CD4-positive, alpha-beta T cell treated with Interleukin-21 for 1 hour (primary cell): ENCODE measurements around the gene OGT.
"Not testable (repeated sequence)": the region's sequence is repeated elsewhere in the genome, so short reads cannot be mapped to it uniquely, and the experiment has no call there.

Experiments used
- DNase-seq: peaks from one replicate; pipeline ENCODE4 v3.0.0-alpha.2; 2020

Gene OGT

DNA sequence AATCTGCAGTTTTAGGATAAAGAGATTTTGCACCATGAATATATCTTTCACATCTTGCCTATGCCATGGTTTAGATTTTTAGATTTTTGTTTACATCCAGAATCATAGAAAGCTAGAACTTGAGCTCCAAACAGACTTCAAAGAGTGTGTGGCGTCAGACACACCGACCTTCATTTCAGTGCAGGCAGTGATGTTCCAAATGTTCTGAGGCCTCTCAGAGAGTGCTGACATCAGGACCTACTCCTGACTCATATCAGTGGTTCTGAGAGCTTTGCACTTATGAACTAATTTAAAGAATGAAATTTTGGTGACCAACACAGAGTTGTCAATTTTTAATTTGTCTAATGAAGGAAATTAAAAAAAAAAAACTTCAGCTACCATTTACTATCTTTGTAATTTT, 67.1 kb downstream of the OGT start:
- DNase-seq, result no peak

DNA sequence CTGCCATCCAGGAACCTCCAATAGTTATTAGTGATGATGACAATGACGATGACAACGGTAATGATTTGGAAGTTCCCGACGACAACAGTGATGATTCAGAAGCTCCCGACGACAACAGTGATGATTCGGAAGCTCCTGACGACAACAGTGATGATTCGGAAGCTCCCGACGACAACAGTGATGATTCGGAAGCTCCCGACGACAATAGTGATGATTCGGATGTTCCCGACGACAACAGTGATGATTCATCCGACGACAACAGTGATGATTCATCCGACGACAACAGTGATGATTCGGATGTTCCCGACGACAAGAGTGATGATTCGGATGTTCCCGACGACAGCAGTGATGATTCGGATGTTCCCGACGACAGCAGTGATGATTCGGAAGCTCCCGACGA, 70.7 kb downstream of the OGT start:
- no peak for DNase-seq

DNA sequence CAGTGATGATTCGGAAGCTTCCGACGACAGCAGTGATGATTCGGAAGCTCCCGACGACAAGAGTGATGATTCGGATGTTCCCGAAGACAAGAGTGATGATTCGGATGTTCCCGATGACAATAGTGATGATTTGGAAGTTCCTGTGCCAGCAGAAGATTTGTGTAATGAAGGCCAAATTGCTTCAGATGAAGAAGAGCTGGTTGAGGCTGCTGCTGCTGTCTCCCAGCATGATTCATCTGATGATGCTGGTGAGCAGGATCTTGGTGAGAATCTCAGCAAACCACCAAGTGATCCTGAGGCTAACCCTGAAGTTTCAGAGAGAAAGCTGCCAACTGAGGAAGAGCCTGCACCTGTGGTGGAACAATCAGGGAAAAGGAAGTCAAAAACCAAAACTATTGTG, 71.2 kb downstream of the OGT start:
- no peak for DNase-seq

DNA sequence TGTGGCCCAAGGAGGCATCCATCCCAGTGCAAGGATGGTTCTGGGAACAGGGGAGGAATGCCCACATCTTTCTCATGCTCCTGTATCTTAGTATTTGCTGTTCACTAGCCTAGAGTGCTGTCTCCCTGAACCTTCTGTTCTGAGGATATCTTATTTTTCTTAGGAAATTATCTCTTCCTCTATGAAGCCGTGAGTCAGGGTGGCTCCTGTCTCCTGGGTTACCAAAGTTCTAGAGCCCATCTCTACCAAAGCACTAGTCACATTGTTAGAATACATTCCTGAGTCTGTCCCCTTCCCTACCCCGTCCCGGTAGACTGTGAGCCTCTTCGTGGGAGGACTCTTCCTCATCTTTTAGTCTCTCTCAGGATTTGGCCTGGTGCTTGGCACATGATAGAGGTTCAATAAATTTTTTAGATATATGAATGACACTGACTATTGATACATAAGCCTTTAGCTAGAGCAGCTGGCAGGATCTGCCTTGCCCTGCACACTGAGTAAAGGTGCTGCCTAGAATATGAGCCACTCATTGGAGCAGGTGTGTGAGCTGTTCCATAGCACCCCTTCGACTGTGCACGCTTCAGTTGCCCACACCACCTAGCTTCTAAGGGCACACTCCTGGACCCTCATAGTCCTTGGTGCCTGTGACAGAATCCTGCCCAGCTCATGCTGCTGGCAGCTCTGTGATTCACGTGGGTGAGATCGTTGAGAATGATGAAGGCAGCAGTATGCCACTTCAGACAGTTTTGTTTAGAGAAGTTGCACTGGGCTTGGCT, 72.1 kb downstream of the OGT start:
- no peak for DNase-seq

DNA sequence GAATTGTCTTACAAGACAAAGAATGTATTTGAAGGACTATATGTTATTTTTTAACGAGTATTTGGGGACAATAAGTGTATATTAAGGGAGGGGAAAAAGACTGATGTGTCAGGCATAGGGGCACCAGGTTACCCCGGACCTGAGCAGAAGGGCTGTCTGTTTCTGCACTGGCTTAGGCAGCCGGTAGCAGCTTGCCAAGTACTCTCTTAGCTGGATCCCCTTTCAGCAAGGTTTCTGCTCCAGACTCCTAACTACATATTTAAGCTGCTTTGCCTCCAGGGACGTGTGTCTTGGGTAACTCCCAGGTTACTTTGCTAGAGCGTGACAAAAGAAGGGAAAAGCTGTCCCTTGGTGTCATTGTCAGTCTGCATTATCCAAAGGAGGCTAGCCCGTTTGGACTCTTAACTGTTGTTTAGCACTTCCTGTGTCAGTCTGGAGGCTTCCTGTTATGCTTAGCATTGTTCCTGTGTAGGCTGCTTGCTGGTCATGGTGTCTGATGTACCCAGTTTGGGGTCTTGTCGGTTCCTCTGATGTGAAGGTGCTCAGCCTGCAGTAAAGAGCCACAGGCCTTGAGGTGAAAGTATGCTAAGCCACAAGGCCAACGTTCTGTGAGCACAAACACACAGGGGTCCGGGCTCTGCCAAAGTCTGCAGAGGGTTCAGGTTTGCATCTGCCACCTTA, 73.8 kb downstream of the OGT start:
- DNase-seq, result peak; percentile 54

DNA sequence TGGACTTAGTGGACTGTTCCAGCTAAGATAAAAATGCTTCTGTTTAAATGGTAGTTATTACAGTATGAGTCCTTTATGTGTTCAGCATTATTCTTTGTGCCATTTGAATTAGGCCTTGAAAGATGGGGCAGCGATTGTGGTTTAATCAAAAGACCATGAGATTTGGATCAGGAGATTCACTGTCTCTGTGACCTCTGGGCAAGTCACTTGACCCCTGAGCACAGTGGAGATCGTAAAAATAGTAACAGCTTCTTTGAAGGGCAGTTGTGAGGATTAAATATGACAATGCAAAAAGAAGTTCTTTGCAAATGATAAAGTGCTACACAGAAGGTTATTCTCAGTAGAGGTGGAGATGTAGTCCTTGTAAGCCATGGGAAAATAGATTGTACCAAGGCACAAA, 74.6 kb downstream of the OGT start:
- no peak for DNase-seq

DNA sequence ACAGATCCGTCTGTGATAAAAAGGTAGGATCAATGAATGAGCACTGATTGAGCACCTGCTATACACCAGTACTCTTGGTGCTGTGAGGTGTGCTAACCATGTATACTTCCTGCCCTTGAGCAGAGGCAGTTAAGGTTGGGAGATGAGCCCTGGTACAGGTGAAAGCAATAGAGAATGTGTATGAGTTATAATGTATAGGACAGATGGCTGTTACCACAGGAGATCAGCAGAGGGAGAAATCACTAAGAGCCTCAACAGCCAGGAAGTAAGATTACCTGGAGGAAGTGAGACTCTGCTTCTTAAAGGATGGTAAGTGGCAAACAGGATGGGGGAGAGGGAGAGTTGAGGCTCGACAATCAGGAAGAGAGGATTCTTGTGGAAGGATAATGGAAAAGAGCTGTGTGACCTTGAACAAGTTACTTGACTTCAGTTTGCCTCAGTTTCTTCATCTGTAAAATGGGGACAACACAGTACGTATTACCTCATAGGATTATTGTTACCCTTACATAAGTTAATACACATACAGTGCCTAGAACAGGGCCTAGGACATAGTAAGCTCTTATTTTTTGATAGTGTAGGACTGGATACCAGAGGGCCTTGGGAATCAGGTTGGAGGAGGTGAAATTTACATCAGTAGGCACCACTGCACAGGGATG, 76.3 kb downstream of the OGT start:
- no peak for DNase-seq

DNA sequence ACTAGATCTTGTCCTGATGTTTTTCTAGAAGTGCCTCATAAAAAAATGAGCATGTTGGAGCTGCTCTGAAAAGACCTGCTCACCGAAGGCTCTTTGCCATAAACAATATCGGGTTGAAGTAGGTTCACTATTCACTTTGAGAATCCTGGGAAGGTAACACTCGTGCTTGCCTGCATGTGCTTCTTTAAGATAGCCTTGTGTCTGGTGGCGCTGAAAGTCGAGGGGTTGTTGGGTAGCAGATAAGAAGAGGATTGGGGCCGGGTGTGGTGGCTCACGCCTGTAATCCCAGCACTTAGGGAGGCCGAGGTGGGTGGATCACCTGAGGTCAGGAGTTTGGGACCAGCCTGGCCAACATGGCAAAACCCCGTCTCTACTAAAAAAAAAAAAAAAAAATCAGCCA, 78.8 kb downstream of the OGT start:
- DNase-seq, result not testable (repeated sequence)

DNA sequence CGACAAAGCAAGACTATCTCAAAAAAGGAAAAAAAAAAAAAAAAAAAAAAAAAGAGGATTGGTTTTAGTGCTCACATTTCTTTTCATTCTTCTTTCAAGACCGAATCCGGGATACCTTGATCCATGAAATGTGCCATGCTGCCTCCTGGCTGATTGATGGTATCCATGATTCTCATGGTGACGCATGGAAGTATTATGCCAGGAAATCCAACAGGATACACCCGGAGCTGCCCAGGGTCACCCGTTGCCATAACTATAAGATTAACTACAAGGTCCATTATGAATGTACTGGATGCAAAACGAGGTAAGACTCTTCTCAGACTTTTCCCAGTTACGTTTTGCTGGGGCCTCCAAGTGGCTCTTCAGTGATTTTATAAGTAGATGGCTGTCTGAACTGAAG, 79.4 kb downstream of the OGT start:
- no peak for DNase-seq

DNA sequence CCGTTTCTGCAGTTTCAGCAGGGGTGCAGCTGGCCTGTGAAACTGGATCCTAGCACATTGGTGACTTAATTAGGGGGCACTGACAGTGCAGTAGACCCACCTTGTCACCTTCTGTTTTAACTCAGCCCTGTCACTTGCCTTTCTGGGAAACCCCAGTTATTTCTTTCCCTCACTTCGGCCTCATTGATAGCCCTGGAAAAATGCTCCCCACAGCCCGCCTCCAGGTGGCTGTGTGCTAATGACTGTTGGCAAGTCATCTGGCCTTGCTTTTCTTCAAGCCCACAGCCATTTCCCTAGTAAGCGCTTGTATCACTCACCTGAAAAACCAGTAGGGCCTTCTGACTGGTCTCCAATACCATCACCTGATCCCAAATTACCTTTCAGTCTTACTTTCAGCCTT, 82.2 kb downstream of the OGT start:
- no peak for DNase-seq

DNA sequence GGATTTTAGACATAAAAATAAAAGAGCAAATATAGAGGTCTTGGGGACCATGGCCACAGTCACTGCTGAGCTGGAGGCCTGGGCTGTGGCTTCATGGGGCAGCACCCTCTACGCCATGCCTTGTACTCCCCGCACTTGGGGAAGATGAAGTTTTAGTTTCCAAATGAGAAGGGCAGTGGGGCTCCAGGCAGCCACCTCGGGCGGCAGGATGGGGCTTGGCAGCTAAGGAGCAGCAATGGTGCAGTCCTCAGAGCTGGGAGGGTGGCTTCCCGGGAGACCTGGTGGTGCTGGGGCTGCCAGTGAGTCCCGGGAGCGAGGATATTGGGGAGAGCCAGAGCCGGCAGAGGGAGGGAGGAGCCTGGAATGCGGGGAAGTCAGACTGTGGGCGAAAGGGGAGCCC, 83.0 kb downstream of the OGT start:
- DNase-seq, result no peak

DNA sequence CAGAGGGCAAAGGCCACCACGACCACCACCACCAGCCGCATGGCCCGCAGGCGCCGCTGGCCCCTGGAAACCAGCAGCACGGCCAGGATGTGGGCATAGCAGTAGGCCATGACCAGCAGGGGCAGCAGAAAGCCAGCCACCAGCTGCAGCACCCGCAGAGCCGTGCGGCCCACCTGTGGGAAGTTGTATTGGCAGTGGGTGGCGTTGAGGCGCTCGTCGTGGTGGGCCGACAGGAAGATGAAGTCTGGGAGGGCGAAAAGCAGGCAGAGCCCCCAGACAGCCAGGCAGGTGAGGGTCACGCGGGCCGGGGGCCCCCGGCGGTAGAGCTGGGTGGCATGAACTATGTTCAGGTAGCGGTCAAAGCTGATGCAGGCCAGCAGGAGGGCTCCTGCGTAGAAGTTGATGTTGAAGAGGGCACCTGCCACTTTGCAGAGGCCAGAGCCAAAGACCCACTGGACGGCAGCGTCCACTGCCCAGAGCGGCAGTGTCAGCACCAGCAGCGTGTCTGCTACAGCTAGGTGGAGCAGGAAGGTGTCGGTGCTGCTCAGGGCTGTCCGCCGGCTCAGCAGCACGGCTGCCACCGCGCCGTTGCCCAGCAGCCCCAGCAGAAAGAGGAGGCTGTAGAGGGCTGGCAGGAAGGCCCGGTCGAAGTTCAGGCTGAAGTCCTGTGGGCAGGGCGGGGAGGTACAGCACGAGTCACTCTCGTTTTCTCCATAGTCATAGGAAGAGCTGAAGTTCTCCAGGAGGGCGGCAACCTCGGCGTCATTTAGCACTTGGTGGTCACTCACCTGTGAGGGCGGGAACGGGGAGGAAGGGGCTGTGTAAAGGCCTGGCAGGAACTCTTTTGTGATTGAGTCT, 84.0 kb downstream of the OGT start:
- peak; percentile 41 for DNase-seq

DNA sequence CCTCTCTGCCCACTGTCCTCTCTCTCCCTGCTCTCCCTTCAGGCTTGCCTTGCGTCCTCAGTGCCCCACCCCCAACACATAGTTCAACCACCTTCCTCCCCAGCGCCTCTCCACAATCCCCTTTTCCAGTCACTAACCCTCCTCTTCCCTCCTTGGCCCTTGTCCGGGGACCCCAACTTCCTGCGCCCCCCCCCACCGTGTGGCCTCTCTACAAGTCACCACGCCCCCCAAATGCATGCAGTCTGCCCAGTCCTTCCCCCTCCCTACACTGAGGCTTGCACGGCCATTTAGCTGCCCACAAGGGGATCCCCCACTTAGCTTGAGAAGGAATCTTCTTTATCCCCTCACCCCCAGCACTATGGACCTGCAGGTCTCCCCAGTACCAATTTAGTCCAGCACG, 84.8 kb downstream of the OGT start:
- DNase-seq, result no peak

DNA sequence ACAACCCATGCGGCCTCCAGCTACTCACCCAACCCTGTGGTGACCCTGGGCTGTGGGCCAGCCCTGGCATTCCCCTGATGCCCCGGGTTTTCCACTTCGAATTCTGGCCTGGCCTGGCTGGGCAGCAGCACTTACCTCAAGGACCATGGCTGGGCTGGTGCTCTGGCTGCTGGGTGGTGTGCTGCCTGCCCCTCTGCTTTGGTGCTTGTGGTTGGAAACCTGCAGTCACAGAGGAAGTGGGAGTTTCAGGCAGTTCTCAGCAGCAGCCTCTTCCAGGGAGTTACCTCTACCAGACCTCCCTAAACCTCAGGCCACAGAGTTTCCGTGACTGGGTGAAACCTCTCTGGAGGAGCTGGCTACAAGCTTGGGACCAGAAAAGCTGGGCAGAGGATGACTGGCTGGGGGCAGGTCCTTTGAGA, 85.4 kb downstream of the OGT start, which contains the start of gene CXCR3:
Gene CXCR3 (minus strand): TSS at position 209 of the 419 bp plus-strand sequence. CDS start 62 bp downstream, at position 147.
- DNase-seq, result peak; percentile 61

DNA sequence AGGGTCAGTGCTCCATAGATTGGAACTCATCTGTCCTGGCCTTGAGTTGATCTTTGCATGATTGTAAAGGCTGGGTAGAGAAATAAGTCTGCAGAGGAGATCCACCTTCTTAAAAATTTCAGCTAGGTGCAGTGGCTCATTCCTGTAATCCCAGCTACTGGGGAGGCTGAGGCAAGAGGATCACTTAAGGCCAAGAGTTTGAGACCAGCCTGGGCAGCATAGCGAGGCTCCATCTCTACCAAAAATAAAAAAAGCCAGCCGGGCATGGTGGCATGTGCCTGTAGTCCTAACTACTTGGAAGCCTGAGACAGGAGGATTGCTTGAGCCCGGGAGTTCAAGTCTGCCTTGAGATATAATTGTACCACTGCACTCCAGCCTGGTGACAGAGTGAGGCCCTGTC, 85.9 kb downstream of the OGT start:
- DNase-seq, result no peak

DNA sequence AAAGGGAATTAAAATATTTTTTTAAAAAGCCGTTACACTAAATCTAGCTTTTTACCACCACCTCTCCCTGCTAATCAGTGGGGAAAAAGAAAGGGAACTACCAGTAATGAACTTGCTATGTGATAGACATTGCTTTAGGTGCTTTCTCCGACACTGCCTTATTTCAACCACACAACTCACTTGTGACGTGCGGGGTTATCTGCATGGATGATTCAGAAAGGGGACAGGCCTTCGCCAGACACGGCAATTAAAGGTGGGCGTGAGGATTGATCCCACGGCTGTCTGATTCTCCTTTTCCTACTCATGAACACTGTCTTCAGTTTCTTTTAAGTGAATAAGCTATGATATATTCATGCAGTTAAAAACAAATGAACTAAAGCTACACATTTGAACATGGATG, 86.3 kb downstream of the OGT start:
- peak; percentile 55 for DNase-seq

DNA sequence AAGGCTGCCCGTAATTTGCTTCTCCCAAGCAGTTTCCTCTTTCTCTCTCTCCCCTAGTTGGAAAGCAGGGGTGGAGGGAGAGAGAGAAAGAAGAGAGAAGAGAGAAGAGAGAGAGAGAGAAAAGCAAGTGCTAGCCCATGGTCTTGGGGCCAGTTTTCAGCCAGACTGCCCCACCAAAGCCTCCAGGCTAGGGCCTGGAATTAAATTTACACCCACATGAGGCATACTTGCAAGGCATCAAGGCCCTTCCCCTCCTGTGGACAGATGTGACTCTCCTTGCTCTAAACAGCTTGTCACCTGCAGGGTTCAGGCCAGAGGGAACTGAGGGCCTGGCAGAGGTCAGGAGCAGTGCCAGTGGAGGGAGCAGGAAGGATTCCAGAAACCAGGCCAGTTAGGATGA, 87.1 kb downstream of the OGT start:
- DNase-seq, result no peak

DNA sequence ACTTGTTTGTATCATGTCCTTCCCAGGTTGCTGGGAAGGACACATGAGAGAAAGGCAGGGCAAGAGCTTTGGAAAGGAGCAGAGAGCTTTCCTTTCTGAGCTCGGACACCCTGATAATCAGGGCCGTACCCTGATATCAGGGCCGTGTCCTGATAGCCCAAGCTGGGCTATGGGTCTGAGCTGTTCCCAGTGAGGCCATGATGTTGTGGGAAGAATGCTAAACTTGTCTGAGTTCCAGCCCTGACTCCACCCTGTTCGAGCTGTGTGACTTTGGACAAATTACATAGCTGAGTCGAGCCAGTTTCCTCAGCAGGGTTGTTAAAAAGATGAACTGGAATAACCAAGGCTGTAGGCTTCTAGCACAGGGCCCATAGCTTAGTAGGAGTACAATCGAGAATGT, 88.7 kb downstream of the OGT start:
- DNase-seq, result no peak

DNA sequence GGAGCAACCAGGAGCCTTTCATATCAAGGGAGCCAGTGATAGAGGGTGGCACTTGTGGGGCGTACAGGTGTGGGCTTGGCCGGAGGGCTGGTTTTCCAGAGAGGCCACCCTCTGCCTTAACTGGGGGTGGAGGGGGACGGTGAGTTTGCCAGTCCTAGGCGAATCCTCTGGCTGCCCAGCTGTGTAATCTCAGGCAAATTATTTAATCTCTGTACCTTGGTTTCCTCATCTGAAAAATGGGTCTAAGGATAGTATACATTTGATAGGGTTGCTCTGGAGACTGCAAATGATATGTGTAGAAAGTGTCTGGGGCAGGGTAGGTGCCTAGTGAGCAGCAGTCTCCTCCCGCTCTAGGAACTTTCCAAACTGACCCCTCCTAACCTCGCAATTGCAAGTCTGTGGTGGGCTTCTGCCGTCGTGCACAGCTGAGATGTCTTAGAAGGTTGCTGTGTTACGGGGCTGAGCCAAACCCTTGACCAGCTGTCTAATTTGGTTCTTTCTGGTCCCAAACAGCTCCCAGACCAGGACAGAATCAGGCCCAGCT, 89.2 kb downstream of the OGT start:
- no peak for DNase-seq

DNA sequence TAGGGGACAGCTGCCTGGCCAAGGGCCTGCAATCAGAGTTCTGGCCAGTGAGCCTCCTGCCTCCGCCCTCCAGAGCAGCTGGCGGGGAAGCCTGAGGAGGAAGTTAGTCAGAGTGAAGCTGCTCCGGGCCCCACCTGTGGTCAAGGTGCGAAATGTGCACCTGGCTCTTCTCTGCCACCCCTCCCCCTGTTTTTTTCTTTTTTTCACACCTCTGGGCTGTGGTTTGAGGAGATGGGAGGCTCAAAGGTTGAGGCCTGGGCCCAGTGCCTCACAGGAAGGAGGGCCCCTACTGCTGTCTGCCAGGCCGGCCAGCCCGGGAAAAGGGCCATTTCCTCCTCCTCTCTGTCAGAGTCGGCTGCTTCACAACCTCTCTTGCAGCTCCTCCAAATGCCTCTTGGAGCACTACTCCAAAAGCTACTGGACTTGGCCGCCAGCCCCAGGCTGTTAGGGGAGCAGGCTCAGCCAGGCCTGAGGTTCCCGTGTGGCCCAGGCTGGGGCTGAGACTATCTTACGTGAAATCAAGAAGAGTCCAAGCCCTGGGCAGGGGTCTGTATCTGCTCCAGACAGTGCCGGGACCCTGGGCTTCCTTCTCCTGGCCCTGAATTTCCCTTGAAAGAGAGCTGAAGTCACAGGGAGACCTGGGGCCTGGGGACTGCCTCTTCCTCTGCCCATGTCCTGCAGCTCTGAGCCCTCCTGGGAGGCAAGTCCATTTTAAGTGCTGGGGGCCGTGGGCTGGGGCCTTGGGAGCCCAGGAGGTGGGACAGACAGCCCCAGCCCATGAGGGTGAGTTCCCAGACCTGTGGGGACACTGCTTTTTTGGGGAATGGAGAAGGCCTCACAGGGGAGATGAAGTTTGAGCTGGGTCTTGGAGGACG, 89.9 kb downstream of the OGT start:
- peak; percentile 85 for DNase-seq

DNA sequence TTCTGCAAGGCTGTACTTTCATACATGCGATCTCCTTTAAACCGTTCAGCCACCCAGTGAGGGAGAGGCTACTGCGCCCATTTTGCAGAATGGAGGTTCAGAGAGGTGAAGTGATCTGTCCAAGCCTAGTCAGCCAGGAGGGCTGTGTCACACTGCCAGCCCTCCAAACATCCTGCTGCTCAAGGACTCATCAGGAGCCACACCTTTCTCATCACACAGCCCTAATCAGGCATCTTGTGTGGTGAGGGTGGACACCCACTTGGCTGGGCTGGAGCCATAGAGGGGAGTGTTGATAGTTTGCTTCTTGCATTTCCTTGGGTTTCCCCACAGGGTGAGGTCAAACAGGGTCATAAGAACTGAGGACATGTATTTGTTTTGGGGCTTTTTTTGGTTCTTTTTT, 90.8 kb downstream of the OGT start:
- peak; percentile 40 for DNase-seq

DNA sequence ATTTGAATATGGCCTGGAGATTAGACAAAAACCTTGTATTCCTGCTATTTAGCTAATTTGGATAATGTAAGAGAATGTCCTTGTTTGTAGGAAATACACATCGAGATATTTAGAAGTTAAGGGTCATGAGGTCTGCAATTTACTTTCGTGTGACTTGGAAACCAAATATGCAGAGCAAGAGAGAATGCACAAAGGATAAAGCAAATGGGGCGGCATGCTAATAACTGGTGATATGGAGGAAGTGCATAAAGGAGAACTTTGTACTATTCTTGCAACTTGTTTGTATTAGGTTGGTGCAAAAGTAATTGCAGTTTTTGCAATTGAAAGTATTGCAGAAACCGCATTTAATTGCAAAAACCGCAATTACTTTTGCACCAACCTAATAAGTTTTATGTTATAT, 92.6 kb downstream of the OGT start:
- no peak for DNase-seq
